Fibroblast of upper back skin (primary cell): Measurements from ENCODE around the gene PCDH9.

Source experiments
- DNase-seq: peaks from one replicate; pipeline ENCODE4 v3.0.0-alpha.2; 2013

PCDH9 gene

GRCh38 chr13:67023130-67023876 lies 206.8 kb downstream of the PCDH9 start:
- DNase-seq: peak; percentile 90

GRCh38 chr13:67018775-67019174 lies 211.4 kb downstream of the PCDH9 start:
- no peak for DNase-seq

GRCh38 chr13:67017276-67017675 lies 212.9 kb downstream of the PCDH9 start:
- DNase-seq: no peak

- no peak for DNase-seq
Observed at GRCh38 chr13:67015976-67016600, 214.0 kb downstream of the PCDH9 start.

- DNase-seq: no peak
Observed at GRCh38 chr13:67014399-67014798, 215.7 kb downstream of the PCDH9 start.

- no peak for DNase-seq
Observed at GRCh38 chr13:67013709-67014108, 216.4 kb downstream of the PCDH9 start.

- DNase-seq: no peak
Observed at GRCh38 chr13:67008075-67008668, 222.0 kb downstream of the PCDH9 start.

GRCh38 chr13:67004511-67004910 lies 225.6 kb downstream of the PCDH9 start:
- DNase-seq: no peak

GRCh38 chr13:67003743-67004142 lies 226.4 kb downstream of the PCDH9 start:
- DNase-seq: no peak

- DNase-seq: no peak
Observed at GRCh38 chr13:67001363-67001762, 228.8 kb downstream of the PCDH9 start.

GRCh38 chr13:66996503-66996902 lies 233.6 kb downstream of the PCDH9 start:
- DNase-seq: no peak

- DNase-seq: no peak
Observed at GRCh38 chr13:66995203-66995611, 234.9 kb downstream of the PCDH9 start.

GRCh38 chr13:66994517-66995202 lies 235.5 kb downstream of the PCDH9 start:
- DNase-seq: no peak

GRCh38 chr13:66994097-66994496 lies 236.0 kb downstream of the PCDH9 start:
- DNase-seq: peak; percentile 65

GRCh38 chr13:66992719-66993118 lies 237.4 kb downstream of the PCDH9 start:
- no peak for DNase-seq

GRCh38 chr13:66992183-66992582 lies 238.0 kb downstream of the PCDH9 start:
- peak; percentile 25 for DNase-seq

GRCh38 chr13:66984241-66984640 lies 245.9 kb downstream of the PCDH9 start:
- no peak for DNase-seq

- DNase-seq: no peak
Observed at GRCh38 chr13:66981912-66982311, 248.2 kb downstream of the PCDH9 start.

- DNase-seq: peak; percentile 7
Observed at GRCh38 chr13:66977161-66977560, 253.0 kb downstream of the PCDH9 start.

GRCh38 chr13:66974889-66975288 lies 255.2 kb downstream of the PCDH9 start:
- DNase-seq: no peak

GRCh38 chr13:66974174-66974573 lies 256.0 kb downstream of the PCDH9 start:
- no peak for DNase-seq

GRCh38 chr13:66972659-66973058 lies 257.5 kb downstream of the PCDH9 start:
- DNase-seq: peak; percentile 8

GRCh38 chr13:66971004-66971403 lies 259.1 kb downstream of the PCDH9 start:
- no peak for DNase-seq

- no peak for DNase-seq
Observed at GRCh38 chr13:66969291-66969690, 260.8 kb downstream of the PCDH9 start.
